AG09319 (cell line): ENCODE measurements around the gene LEPR.
A peak's percentile ranks its signal among the peaks of the same experiment; 100 is the strongest.

ENCODE experiments used
- DNase-seq: peaks from one replicate; pipeline ENCODE4 v3.0.0-alpha.2; 2010; ENCODE audit warnings: low read depth; ENCODE audit errors: extremely low read depth
- TF ChIP-seq, protein P1 (sequence below): IDR thresholded peaks from 2 replicates; pipeline ENCODE4 v1.5.1; 2011; ENCODE audit warnings: low read depth, mild to moderate bottlenecking, inconsistent platforms, low read length, moderate library complexity

Gene LEPR

DNA sequence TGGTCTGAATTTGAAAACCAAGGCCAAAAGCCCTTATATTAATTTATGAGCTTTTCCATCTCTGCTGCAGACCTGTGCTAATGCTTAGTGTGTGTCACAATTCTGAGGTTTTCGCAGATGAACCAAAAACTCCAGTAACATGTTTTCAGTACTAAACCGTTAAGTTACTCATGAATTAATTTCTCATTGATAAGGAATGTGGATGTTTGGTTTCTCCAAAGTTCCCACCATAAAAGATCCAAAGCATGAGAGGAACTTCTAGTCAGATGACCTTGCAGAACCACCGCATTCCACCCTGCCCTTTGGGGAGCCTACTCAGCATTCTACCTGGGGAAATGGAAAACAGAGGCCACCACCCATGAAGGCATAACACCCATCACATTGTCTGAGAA lies 7.5 kb upstream of the LEPR start:
- DNase-seq: no peak
- TF ChIP-seq, protein P1, sequence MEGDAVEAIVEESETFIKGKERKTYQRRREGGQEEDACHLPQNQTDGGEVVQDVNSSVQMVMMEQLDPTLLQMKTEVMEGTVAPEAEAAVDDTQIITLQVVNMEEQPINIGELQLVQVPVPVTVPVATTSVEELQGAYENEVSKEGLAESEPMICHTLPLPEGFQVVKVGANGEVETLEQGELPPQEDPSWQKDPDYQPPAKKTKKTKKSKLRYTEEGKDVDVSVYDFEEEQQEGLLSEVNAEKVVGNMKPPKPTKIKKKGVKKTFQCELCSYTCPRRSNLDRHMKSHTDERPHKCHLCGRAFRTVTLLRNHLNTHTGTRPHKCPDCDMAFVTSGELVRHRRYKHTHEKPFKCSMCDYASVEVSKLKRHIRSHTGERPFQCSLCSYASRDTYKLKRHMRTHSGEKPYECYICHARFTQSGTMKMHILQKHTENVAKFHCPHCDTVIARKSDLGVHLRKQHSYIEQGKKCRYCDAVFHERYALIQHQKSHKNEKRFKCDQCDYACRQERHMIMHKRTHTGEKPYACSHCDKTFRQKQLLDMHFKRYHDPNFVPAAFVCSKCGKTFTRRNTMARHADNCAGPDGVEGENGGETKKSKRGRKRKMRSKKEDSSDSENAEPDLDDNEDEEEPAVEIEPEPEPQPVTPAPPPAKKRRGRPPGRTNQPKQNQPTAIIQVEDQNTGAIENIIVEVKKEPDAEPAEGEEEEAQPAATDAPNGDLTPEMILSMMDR: no peak

DNA sequence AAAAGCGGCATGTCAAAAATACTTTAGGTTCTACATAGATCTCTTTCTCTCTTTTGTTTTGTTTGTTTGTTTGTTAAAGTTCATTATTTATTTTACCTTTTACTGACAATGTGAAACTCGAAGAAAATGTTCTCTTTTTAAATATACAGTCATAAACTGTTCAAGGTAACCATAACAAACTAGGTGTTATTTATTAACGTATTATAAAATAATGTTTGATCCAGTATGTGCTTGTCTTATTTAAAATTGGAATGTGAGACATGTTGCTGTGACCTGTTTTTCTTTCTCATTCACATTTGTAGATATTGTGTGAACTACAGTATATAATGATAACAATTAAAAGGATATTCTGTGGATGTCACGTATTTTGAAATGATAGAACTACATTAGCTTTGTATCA lies 5.9 kb upstream of the LEPR start:
- TF ChIP-seq, protein P1: no peak
- DNase-seq: no peak

DNA sequence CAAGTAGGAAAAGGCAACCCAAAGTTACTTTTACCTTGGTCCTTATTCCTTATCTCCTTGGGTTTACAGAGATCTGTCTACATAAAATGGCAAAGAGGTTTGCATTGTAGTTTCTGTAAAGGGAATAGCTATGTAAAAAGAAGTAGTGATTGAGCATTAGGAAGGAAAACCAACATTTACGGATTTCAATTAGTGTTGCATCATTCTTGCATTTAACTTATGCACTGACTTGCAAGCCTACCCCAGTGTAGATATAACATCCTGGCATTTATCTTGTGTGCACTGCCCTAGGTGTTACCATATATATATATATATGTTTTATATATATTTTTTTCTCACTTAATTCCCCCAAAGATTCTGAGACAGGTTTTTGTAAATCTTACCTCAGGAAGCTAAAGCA lies 3.7 kb upstream of the LEPR start:
- no peak for DNase-seq
- TF ChIP-seq, protein P1: no peak

DNA sequence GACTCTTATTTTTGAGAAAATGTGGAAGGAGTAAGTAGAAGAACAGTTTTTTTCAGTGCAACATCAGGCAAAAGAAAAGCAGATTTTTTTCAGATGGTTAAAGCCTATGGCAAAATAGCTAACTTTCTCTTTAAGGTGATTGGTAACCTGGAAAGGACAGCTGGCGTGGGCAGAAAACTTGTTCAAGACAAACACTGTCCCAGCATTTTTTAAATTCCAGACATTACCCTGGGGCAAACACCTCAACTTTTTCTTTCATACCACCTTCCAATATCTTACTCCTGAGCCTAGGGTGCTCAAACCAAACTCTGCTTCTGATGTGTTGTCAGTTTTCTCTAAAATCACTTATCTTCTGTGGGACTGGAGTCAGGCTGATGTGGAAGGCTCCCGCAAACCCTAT lies 2.7 kb upstream of the LEPR start:
- no peak for DNase-seq
- TF ChIP-seq, protein P1: no peak

DNA sequence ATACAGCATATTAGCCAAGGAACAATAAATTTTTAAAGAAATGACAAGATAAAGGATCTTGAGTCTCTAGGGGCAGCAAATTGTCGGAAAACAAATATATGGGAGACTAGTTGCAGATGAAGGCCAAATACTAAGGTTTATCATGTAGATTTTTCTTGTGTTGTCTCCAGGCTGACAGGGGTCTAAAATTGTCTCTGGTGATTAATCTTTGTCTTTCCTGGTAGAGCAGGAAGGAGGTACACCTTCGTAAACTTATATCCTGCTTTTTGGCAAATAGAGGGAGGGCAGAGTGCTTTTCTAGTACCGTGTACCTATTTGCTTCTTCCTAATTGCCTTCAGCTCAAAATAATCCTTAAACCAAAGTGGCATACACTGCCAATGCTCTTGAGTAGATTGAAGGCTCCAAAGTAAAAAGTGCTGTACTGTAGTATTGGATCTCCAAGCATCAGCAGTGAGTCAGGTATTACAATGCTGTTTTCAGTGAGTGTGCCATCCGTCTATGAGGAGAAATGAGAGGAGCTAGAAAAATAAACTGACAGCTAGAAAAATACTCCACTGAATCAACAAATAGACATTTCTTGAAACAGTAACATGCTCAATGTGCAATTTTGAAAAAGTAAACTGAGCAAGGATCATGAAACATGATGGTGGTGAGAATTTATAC lies 1.8 kb upstream of the LEPR start:
- TF ChIP-seq, protein P1: no peak
- DNase-seq: no peak

DNA sequence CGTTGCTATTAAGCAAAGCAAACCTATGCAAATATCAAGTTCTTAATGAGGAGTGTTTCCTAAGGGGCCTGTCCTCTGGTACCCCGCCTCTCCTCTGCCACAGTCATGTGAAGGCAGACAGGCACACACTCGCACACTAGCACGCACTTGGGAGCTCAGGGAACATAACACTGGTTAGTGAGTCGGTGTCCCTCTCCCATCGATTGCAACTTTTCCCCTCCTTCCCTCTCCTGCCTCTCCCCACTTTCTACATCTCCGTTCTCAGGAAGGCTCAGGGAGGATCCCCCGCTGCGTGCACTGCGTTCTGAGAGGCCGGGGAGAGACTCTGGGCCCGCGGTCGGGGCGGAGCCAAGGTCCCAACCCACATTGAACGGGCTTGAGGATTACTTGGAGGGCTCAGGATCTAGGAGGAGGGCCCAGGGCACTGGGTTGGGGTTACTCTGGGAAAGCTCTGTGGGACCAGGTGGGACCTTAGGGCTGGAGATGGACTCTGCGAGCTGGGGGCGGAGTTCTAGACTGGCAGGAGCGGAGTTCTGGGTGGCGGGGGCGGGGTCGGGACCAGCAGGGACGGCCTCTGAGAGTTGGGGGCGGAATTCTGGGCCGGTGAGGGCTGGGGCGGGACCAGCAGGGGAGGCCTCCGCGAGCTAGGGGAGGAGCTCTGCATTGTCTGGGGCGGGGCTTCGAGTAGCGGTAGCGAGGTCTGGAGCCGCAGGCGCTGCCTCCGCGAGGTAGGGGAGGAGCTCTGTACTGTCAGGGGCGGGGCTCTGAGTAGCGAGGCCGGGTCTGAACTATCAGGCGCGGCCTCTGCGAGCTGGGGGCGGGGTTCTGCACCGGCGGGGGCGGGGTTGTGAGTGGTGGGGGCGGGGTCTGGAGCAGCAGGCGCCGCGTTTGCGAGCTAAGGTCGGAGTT lies 533 bp upstream of the LEPR start:
- TF ChIP-seq, protein P1: no peak

DNA sequence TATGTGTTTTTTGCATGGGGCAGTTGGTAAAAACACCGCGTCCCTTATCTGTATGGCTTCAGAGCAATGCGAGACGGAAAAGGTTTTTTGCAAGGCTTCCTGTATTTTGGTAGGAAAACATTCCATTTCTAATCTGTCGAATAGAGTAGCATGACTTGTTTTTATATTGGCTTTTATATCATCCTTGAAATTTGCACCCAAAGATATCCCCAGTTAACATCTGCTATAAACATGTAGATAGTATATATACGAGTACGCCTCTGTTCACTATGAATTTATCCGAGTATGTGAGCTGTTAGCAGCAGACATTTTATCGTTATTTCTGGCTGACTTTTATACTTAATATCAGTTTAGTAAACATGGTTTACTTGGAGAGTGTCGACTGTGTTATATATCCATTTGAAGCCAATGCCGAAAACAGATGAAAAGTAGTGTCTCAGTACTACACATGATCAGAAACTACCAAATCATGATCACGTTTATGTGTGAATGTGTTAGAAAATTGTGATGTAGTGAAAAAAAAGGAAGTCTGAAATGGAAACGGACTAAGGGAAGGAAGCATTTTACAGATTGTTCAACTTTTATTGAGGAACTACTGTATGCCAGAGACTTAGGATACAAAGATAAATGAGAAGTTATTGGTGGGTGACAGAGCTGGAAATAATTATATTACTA lies 1.0 kb downstream of the LEPR start:
- TF ChIP-seq, protein P1: no peak
- no peak for DNase-seq

More for the DNA sequence above, 533 bp upstream of the LEPR start:
- peak; percentile 97 for DNase-seq
